ENCODE results near the gene EFTUD2. TPM values are rescaled to one million over a fixed set of nuclear protein-coding genes. Genes with fewer than 3 reads are reported as not detected.

Gene EFTUD2
- total and polyA plus RNA-seq, 2 of the 13 experiments (the other 11 are each of a cell fraction or from before 2014, with no cell fraction given) = 111 to 137 TPM

- peak; percentile 100 for TF ChIP-seq MYPOP (CRISPR knock-in tag; IDR thresholded peaks at IDR 0.05)
- peak; percentile 63 for TF ChIP-seq ZNF333 (CRISPR knock-in tag; IDR thresholded peaks at IDR 0.05; ENCODE audit: borderline replicate concordance)
- peak; percentile 98 for TF ChIP-seq GTF3A (CRISPR knock-in tag; conservative IDR thresholded peaks at IDR 0.05)
- TF ChIP-seq ZZZ3 (CRISPR knock-in tag; IDR thresholded peaks at IDR 0.05; ENCODE audit: borderline replicate concordance) = peak; percentile 99; the same call in 1 of the 2 replicates
- TF ChIP-seq, protein P1, sequence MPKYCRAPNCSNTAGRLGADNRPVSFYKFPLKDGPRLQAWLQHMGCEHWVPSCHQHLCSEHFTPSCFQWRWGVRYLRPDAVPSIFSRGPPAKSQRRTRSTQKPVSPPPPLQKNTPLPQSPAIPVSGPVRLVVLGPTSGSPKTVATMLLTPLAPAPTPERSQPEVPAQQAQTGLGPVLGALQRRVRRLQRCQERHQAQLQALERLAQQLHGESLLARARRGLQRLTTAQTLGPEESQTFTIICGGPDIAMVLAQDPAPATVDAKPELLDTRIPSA (CRISPR knock-in tag; IDR thresholded peaks at IDR 0.05; ENCODE audit: borderline replicate concordance) = no peak
- peak; percentile 57; the same call in 1 of the 2 replicates for TF ChIP-seq PITX1 (CRISPR knock-in tag; IDR thresholded peaks at IDR 0.05)
- no peak for TF ChIP-seq FOXM1 (CRISPR knock-in tag; IDR thresholded peaks at IDR 0.05)
- TF ChIP-seq MIER2 (CRISPR knock-in tag; IDR thresholded peaks at IDR 0.05) = peak; percentile 82; the same call in 1 of the 2 replicates
- peak; percentile 94 for TF ChIP-seq ZSCAN31 (CRISPR knock-in tag; IDR thresholded peaks at IDR 0.05; ENCODE audit: low read depth)
- peak; percentile 97 for TF ChIP-seq ZNF614 (CRISPR knock-in tag; IDR thresholded peaks at IDR 0.05; ENCODE audit: borderline replicate concordance)
- peak; percentile 84 for TF ChIP-seq YY1 (IDR thresholded peaks at IDR 0.05; ENCODE audit: insufficient read depth, insufficient replicate concordance, low read depth, low read length)
- no peak; the same call in 1 of the 2 replicates for TF ChIP-seq MTF2 (CRISPR knock-in tag; IDR thresholded peaks at IDR 0.05; ENCODE audit: borderline replicate concordance)
- TF ChIP-seq TGIF2 (CRISPR knock-in tag; IDR thresholded peaks at IDR 0.05) = no peak; the same call in 1 of the 2 replicates
- peak; percentile 96 for TF ChIP-seq BORCS8-MEF2B (CRISPR knock-in tag; IDR thresholded peaks at IDR 0.05)
- TF ChIP-seq TARDBP (CRISPR knock-in tag; IDR thresholded peaks at IDR 0.05) = peak; percentile 100
- no peak for TF ChIP-seq ZFP90 (CRISPR knock-in tag; IDR thresholded peaks at IDR 0.05; ENCODE audit: borderline replicate concordance)
- TF ChIP-seq, protein P2, sequence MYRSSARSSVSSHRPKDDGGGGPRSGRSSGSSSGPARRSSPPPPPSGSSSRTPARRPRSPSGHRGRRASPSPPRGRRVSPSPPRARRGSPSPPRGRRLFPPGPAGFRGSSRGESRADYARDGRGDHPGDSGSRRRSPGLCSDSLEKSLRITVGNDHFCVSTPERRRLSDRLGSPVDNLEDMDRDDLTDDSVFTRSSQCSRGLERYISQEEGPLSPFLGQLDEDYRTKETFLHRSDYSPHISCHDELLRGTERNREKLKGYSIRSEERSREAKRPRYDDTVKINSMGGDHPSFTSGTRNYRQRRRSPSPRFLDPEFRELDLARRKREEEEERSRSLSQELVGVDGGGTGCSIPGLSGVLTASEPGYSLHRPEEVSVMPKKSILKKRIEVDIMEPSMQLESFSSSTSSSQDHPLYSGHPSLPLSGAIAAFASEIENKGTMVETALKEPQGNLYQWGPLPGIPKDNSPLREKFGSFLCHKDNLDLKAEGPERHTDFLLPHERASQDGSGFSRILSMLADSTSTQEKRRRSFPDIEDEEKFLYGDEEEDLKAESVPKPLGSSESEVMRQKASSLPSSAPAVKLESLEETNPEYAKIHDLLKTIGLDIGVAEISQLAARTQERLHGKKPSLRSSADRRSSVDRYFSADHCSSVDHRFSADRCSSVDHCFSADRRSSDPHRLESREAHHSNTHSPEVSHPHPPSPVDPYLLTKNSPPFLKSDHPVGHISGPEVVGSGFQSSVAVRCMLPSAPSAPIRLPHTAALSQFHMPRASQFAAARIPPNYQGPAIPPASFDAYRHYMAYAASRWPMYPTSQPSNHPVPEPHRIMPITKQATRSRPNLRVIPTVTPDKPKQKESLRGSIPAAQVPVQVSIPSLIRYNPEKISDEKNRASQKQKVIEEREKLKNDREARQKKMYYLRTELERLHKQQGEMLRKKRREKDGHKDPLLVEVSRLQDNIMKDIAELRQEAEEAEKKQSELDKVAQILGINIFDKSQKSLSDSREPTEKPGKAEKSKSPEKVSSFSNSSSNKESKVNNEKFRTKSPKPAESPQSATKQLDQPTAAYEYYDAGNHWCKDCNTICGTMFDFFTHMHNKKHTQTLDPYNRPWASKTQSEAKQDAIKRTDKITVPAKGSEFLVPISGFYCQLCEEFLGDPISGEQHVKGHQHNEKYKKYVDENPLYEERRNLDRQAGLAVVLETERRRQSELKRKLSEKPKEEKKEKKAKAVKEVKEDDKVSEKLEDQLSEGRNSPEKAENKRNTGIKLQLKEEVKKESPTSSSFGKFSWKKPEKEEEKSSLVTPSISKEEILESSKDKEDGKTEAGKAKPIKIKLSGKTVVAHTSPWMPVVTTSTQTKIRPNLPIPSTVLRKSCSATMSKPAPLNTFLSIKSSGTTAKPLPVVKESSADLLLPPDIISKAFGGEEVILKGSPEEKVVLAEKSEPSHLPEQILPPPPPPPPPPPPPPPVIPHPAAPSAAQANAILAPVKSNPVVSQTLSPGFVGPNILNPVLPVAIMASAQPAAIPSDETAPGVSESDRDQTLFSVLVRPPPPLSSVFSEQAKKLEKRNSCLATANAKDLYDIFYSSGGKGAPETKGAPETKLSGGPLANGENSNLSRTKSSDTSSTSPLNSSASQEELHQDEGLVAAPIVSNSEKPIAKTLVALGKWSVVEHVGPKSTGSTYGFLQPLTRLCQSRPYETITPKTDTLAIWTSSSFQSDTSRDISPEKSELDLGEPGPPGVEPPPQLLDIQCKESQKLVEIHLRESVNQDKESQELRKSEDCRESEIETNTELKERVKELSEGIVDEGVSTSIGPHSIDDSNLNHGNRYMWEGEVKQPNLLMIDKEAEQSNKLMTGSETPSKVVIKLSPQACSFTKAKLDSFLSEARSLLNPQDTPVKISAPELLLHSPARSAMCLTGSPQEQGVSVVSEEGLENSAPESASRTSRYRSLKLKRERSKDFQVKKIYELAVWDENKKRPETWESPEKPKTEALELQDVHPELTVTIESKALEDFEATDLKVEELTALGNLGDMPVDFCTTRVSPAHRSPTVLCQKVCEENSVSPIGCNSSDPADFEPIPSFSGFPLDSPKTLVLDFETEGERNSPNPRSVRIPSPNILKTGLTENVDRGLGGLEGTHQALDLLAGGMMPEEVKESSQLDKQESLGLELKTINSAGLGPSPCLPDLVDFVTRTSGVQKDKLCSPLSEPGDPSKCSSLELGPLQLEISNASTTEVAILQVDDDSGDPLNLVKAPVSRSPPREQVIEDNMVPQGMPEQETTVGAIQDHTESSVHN (CRISPR knock-in tag; IDR thresholded peaks at IDR 0.05) = peak; percentile 86; the same call in 1 of the 2 replicates
- TF ChIP-seq RARG (CRISPR knock-in tag; IDR thresholded peaks at IDR 0.05; ENCODE audit: low read depth) = peak; percentile 94; the same call in 1 of the 2 replicates
Measured at GRCh38 chr17:44899074-44899782, at the start of gene EFTUD2 (continued).
